OCI-LY7 (cell line): ENCODE data around the gene KICS2.
"Not testable (repeated sequence)": the region's sequence is repeated elsewhere in the genome, so short reads cannot be mapped to it uniquely, and the experiment has no call there.

Source experiments
- CTCF ChIP-seq: fragments of 200-600 bp; sonication (generic); conservative IDR thresholded peaks from 2 replicates; pipeline ENCODE4 v1.5.1; 2014; ENCODE audit warnings: mild to moderate bottlenecking, antibody characterized with exemption, low read length, moderate library complexity, mixed read lengths
- EZH2phosphoT487 ChIP-seq: fragments of 200-600 bp; sonication (generic); IDR thresholded peaks from 2 replicates; pipeline ENCODE4 v1.6.1; 2018; ENCODE audit warnings: low read depth, borderline replicate concordance, mild to moderate bottlenecking, mixed run types, antibody characterized with exemption, low read length, moderate library complexity, mixed read lengths

GRCh38 chr12:64195841-64196240 is 26.3 kb downstream of the KICS2 start:
- not testable (repeated sequence) for TF ChIP-seq CTCF, EZH2phosphoT487
